SK-N-SH treated with all-trans-retinoic acid at 6 μM for 48 hours (cell line): Measurements from ENCODE around the gene ESX1.

Source experiments
- ARNTL ChIP-seq: fragments of 450-650 bp; formaldehyde crosslinking; IDR thresholded peaks from 2 replicates; pipeline ENCODE4 v1.5.0; 2020; ENCODE audit warnings: low read depth, mild to moderate bottlenecking, moderate library complexity, borderline replicate concordance
- ESRRG ChIP-seq: fragments of 250-450 bp; sonication (Bioruptor Pico); IDR thresholded peaks from 2 replicates; pipeline ENCODE4 v1.6.1; 2021; ENCODE audit warnings: mild to moderate bottlenecking
- ISL1 ChIP-seq: fragments of 250-450 bp; sonication (Bioruptor Pico); IDR thresholded peaks from 2 replicates; pipeline ENCODE4 v2.1.2; 2022; ENCODE audit warnings: mild to moderate bottlenecking, moderate library complexity
- PATZ1 ChIP-seq: fragments of 250-450 bp; sonication (Bioruptor Pico); IDR thresholded peaks from 2 replicates; pipeline ENCODE4 v1.8.0; 2020; ENCODE audit warnings: mild to moderate bottlenecking, moderate library complexity, borderline replicate concordance
- PPARA ChIP-seq: fragments of 250-450 bp; sonication (Bioruptor Pico); IDR thresholded peaks from 2 replicates; pipeline ENCODE4 v1.5.0; 2020; ENCODE audit warnings: mild to moderate bottlenecking, borderline replicate concordance
- RARB ChIP-seq: fragments of 250-450 bp; sonication (Bioruptor Pico); IDR thresholded peaks from 2 replicates; pipeline ENCODE4 v1.8.0; 2021; ENCODE audit warnings: mild to moderate bottlenecking, moderate library complexity
- TSHZ2 ChIP-seq: fragments of 250-450 bp; sonication (Bioruptor Pico); IDR thresholded peaks from 2 replicates; pipeline ENCODE4 v1.5.0; 2020; ENCODE audit warnings: mild to moderate bottlenecking, moderate library complexity
- ZFP3 ChIP-seq: fragments of 250-450 bp; sonication (Bioruptor Pico); IDR thresholded peaks from 2 replicates; pipeline ENCODE4 v1.5.0; 2020; ENCODE audit warnings: mild to moderate bottlenecking, moderate library complexity
- ZFP30 ChIP-seq: fragments of 450-650 bp; formaldehyde crosslinking; IDR thresholded peaks from 2 replicates; pipeline ENCODE4 v1.5.0; 2022; ENCODE audit warnings: mild to moderate bottlenecking, moderate library complexity

DNA sequence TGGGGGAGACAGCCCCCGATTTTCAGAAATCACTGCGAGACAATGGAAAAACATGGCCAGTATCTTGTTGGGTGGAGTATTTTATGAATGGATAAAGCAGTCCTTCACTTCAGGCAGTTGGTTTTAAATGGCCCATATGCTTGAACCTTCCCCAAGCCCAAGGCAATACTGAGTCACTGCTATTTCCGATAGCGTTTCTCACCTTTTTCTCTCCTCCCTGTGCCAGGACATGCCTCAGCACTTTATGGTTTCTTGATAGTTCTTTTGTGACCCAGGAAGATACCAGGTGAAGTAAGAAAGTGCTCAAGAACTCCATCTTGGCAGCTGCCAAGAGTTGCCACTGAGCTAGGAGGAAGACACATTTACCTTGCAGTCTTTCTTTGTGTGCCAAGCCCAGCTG lies 26.8 kb upstream of the ESX1 start:
- no peak for TF ChIP-seq ISL1 (CRISPR knock-in tag)
- no peak for TF ChIP-seq TSHZ2 (CRISPR knock-in tag)
- no peak for TF ChIP-seq ZFP3 (CRISPR knock-in tag)
- no peak for TF ChIP-seq PATZ1 (CRISPR knock-in tag)
- no peak for TF ChIP-seq ZFP30
- TF ChIP-seq PPARA (CRISPR knock-in tag): no peak
- no peak for TF ChIP-seq ARNTL (CRISPR knock-in tag)
- no peak for TF ChIP-seq RARB (CRISPR knock-in tag)
- no peak for TF ChIP-seq ESRRG (CRISPR knock-in tag)
